ENCODE measurements around the gene RALGAPA2. TPM values are rescaled to one million over a fixed set of nuclear protein-coding genes. Genes with fewer than 3 reads are reported as not detected.
A peak's percentile ranks its signal among the peaks of the same experiment; 100 is the strongest.

Gene RALGAPA2
- total RNA-seq, 1 experiment from 2014 or later: 9.5 TPM

DNA sequence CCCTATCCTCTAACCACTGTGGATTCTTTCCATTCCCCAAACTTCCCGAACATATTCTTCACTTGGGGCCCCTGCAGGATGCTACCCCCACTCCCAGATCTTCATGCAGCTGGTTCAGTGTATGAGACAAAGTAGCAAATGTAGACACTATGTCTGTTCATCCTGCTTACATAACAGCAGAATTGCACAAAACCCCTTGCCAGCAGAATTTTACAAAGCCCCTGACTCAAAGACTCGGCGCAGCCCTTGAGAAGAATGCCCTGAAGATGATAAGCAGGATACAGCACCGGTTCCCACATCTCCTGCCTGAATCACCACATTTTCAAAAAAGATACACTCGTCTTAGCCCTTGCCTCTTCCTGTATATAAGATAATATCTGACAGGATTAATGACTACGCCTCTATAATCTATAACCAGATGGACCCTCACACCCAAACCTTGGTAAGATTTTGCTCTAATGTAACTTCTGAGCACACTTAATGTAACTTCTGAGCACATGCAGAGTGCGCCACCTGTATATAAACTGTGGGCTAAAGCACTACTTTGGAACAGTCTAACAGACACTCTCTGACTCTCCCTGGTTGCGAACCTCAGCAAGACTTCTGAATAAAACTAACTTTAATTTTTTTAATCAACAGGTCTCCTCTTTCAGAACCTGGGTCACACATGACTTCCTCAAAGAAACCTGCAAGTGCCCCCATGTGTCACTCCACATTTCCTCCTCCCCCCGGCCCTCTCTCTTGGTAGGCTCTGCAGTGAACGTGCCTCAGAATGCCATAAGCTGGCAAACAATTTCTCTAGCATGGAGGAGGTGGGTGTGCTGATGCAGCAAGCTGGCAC is 28.7 kb downstream of the RALGAPA2 start:
- no peak for DNase-seq (ENCODE audit: low read depth)

DNA sequence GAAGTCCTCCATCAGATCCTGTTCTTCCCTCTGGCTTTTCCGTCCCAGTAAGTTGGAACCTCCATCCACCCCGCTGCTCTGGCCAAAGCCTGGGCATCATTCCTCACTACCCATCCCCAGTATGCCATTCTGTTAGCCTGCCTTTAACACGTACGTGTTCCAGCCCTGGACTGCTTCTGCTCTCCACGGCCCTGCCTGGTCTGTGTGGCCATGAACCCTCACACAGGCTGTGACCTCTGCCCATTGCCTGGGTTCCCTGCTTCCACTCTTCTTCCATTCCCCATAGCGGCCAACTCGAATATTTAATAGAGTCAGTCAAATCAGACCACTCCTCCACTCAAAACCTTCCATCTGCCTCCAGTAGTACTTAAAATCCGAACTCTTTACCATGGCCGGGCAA is 29.4 kb downstream of the RALGAPA2 start:
- DNase-seq (ENCODE audit: low read depth): no peak

DNA sequence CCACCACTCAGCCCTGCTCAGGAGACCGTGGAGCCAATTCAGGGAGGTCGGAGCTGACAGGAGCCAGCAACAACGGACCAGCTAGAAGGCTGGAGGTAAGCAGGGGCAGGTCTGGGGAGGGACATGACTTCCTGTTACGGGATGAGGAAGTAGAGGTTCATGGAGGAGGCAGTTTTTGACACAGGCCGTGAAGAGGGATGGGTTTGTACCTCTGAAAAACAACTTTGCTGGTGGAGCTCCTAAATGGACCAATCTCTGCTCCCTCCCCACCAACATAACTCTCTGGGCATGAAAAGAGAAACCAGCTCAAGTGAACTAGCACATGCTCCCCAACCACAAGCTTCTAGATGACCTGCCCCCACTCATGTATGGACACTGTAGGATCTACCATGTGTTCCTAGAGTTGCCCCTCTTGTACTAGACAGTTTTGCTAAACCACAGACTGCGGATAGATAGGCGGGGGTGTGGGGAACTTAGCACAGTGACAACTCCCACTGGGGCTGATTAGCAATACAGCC is 31.4 kb downstream of the RALGAPA2 start:
- no peak for DNase-seq (ENCODE audit: low read depth)

DNA sequence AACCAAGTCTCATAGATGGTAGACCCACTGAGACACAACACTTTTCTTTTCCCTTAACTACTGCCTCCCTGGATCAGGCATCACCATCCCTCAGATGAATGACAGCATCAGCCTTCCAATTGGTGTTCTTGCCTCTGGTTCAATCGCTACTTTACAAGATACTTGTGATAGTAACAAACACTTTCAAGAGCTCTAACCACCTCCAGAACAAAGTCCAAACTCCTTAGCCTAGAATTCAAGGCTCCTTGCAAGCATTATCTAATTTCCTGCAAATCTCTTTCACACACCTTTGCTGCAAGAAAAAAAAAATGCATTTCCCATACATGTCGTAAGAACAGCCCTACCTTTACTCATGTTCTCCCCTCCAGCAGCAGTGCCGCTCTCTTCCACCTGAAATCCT is 33.1 kb downstream of the RALGAPA2 start:
- no peak for DNase-seq (ENCODE audit: low read depth)

DNA sequence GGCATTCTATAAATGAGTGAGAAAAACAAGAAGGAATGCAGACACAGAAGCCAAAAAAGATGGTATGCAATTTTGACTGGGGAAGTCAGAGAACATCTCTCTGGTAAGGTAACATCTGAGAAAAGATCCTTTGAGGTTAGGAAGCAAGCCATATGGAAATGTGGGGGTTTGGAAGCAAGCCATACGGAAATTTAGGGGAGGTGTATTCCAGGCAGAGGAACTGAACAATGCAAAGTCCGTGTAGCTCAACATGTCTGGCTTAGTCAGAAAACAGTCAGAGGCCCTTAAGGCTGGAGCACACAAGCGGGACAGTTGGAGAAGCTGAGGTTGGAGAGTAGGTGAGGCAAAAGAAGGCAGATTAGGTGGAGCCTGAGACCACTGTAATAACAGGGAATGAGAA is 35.3 kb downstream of the RALGAPA2 start:
- DNase-seq (ENCODE audit: low read depth): peak; percentile 38

DNA sequence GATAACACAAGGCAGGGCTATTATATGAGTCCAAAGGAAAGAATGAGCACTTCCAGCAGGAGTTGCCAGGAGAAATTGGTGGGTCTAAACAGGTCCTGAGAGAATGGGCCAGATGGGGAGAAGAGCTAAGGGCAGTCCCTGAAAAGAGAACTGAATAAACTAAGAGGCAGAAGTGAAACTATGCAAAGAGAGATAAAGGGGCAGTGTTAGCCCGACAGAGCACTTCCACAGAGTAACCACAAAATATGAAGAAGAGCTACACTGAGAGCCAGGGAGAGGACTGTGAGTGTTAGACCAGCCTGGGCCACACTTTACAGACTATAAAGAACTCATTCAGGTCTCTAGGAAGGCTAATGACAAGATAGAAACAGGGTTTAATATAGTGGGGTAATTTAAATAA is 43.8 kb downstream of the RALGAPA2 start:
- no peak for DNase-seq (ENCODE audit: low read depth)

DNA sequence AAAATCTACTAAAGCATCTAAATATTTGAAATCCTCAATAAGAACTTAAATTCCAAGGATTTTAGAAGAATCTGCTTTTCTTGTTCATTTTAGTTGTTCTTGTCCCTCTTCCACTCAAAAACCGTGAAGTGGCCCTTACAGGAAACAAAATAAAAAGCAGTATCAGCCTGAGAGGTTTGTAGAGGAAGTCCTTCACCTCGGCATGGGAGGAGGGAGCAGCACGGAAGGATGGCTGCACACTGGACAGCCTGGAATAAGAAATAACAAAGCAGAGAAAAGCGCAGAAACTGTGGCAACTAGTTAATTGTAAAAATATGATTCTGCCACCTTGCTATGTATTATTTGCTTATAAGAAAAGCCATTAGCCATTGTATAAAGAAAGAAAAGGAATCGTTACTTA is 46.1 kb downstream of the RALGAPA2 start:
- DNase-seq (ENCODE audit: low read depth): no peak

DNA sequence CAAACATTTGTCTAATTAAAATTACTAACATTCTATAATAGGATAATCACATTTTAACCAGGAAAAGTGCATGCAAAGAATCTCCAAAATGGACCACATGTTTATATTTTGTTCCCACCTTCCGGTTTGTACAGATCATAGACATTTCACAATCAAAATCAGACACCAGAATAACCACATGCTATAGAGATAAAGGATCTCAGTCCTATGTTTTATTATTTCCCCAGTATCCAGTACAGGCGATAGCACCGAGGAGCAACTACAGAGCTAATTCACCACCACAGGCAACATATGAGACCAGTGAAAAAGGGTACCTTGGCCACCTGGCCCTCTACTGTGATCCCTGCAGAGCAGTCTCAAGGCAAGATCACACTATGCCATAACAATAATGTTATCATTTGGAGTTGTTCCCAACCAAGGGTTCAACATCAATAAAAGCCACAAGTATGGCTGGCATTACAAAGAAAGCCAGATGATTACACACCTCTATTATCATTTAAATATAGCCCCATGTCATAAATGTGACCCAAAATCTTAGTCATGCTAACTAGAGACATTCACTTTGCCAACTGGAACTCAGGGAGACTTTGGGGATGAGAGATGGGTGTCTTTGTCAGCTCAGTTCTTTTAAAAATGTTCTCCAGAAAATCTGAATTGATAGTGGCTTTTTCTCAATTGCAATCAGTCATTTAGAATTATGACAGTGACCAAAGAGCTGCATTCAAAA is 46.7 kb downstream of the RALGAPA2 start:
- DNase-seq (ENCODE audit: low read depth): peak; percentile 5

DNA sequence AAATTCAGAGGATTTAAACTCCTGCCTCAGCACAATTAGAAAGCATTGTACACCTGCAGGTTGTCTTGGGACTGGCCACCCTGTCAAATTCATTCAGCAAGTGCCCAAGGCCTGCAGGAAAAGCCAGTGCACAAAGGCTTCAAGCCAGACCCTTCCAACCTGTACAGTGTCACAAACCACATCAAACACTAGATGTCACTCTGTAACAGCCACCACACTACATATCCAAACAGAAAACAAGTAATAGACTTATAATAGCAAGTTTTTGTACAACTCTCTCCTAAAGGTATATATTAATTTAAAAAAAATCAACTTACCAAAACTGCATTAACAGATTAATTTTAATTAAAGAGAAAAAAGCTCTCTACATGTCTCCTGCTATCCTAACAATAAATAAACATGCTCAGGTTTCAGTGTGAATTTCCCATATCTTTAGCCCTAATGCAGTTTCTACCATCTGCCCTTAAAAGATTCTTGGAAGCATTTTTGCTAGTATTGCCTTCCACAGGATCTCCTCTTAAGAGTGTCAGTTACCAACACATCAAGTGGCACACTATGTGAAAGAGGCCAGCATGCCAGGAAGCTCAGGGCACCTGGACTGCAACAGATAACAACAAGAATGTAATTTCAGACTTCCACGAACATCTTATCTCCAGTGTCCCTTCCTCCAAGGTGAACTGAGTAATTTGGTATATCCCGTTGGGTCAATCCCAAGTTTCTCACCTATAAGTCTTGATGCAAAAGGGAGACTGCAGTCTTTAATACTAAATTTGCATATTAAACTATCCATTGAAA is 47.5 kb downstream of the RALGAPA2 start:
- peak; percentile 53 for DNase-seq (ENCODE audit: low read depth)

DNA sequence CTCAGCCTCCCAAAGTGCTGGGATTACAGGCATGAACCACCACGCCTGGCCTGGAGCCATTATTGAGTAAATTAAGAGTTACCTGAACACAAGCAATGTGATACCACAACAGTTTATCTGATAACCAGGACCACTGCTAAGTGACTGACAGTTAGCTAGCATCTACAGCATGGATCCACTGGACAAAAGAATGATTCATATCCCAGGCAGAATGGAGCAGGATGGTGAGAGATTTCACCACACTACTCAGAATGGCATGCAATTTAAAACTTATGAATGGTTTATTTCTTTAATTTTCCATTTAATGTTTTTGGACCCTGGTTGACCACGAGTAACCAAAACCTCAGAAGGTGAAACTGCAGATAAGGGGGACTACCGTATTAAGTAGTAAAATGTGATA is 48.6 kb downstream of the RALGAPA2 start:
- DNase-seq (ENCODE audit: low read depth): peak; percentile 15

DNA sequence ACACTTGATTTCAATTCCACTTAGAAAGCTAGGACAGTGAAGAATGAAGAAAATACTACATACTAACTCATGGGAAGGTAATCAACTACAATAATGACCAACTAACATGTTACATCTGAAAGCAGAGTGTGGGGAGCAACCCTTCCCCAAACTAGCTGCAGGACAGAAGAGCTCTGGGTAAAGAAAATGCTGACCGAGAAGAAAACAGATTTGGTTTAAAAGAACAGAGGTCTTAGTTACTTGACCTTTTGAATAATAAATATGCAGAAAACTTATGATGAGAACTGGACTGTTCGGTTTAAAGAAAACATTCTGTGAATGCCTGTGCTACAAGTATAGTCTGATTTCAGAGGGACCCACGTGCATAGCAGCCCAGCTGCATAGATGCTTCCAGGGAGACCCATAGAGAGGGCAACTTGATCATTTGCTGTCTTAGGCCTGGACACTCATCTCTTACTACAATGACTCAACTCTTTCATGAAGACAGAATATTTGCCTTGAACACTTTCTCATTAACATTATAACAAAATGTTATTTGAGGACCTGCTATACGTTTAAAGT is 53.5 kb downstream of the RALGAPA2 start:
- DNase-seq (ENCODE audit: low read depth): no peak

DNA sequence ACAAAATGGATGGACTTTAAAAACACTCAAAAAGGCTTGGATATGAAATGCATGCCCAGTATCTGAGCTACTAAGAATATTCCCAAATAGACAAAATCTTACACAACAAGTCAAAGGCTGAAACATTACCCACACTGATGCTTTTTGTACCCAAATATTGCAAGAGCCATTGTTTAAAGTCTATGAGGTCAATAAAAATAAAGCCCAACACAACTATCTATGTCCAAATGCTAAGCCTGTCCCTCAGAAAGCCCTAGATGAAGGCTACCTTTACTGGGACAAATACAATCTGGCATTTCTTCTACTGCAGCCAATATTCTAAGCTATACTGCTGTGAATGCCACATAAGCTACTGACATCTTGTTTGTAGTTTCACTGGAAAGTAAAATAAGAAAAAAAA is 54.3 kb downstream of the RALGAPA2 start:
- DNase-seq (ENCODE audit: low read depth): no peak

DNA sequence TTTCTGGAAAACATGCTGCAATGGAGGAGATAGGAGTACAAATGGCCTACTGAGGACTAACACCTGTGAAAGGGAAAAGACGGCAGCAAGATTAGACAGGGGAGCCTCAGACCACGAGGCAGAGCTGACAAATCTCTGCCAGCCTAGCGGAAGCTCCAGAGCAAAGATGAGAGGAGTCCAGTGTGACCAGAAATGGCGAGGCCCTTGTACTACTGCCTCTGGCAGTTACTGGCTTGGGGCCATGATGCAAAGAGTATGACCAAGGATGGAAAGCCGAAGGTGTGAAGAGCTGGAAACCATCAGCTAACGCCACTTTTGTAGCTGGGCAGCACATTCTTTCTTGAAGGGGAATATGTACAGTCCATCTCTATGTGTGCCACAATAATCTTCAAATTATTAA is 55.4 kb downstream of the RALGAPA2 start:
- DNase-seq (ENCODE audit: low read depth): no peak

DNA sequence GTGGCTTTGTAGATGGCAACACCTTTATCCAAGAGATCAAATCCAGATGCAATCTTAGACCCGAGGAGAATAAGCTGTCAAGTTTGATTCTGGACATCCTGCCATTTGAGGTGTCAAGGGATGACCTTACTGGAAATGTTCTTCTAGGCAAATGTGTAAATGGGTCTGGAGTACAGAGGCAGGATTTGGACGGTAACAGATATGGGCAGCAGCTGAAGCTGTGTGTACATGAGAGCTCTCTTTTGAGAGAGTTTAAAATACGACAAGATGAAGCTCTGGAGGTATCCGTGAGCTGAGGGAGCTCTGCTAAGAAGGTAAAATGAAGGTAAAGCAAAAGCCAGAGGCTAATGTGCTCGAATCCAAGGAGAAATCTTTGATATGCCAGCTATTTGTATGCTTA is 56.6 kb downstream of the RALGAPA2 start:
- no peak for DNase-seq (ENCODE audit: low read depth)

DNA sequence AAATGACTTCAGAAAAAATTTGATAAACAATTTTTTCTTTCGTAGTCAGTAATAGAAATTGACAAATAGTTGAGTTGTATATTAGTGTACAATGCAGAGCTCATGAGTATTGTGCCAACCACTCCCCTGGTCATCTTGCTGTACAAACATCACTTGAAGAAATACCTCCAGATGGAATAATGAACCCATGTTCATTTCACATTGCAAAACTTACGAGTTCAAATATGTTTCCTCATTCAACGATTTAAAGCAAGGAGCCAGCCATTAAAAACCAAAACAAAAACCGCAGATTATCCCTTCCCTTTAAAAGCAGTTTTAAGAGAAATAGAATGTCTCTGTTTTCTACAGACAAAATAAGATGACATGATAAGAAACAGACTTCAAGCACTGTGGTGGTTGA is 62.5 kb downstream of the RALGAPA2 start:
- DNase-seq (ENCODE audit: low read depth): no peak

DNA sequence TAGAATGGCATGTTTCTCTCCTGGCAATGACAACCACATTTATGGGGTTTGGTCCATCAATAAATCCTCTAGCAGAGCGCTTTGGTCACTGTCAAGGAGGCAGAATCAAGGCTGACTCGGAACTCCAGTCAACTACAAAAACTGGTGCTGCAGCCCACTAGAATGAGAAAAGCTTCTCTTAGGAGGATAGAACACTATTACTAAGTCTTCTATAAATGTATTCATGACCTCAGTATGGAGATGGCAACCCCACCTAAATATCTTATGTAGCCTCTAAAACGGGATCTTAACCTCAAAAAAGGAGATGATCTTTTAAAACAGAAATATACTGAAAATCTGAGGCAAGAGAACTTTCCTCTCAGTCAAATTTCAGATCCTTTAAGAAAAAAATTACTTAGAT is 68.5 kb downstream of the RALGAPA2 start:
- DNase-seq (ENCODE audit: low read depth): no peak

DNA sequence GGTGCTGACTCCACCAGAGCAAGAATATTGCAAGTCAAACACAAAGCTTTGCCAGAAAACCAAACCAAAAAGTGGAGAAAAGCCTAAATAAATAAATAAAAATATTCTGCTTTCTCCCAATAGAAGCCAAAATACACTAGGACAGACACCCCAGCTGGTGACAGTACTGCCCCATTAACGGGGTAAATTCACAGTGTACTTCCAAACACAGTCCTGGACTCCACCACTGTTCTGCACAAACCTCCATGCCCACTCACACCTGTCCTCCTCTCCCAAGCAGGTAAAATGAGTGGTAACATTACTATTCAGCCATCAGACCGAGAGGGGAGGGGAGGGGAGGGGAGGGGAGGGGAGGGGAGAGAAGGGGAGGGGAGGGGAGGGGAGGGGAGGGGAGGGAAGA is 70.7 kb downstream of the RALGAPA2 start:
- no peak for DNase-seq (ENCODE audit: low read depth)

DNA sequence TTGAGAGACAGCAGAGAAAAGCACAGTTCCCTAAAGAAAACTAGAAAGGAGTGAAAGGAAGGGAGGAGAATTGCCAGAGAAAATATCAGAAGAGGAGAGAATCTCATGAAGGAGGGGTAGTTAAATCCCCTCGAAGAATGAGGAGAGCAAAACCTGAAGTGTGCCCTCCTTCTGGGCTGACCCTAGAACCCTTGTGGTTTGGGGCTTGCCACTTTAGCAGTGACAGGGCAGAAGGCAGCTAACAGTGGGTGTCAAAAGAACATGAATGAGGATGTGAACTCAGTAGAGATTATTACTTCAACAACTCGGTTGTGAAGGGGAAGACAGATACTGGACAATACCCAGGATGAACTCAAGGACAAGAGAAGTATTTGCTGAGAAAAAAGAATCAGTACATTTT is 73.6 kb downstream of the RALGAPA2 start:
- no peak for DNase-seq (ENCODE audit: low read depth)

DNA sequence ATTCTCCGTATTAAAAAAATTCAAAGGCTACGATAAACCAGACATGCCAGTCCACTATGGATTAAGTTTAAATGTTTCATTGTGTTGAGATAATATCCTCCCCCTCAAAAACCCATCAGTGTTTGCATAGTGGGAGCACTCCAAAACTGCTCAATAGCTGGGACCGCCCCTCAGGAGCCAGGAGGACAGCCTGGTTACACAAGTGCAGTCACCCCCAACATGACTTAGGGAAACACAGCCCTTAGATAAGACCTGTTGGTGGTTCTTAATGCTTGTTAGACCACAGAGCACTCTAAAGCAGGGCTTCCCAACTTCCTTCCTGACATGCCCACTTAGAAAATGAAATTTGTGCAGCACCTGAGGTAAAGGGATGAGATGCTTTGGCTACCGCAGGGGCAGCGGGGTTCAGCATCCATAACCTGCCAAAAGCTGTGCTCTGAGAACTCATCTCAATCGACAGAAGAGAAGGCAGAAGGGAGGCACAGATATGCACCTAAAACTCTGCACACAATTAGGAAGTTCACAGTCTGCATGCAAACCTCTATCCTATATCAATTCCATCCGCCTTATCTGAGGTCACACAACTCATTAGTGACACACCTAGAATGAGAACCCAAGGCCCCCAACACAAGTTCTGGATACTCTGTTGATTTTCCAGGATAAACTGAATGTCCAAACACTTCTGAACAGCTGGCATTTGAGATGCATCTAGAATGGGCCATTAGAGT is 74.3 kb downstream of the RALGAPA2 start:
- DNase-seq (ENCODE audit: low read depth): no peak

DNA sequence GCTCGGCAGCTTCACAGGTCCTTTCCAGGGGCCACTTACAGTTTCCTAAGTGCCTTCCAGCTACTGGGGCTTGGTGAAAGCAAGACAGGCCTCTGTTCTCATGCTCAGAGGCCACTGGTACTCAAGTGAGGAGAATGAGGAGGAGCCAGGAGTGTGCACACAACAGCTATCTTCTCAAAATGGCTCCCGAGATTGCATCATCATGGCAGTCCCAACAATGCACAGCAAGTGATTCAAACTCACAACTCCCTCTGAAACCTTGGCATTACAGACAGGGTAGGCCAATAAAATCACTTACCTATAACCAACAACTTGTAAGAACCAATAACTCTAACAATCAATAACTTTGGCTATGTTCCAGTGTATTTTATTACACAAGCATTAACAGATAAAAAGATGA is 77.4 kb downstream of the RALGAPA2 start:
- no peak for DNase-seq (ENCODE audit: low read depth)

DNA sequence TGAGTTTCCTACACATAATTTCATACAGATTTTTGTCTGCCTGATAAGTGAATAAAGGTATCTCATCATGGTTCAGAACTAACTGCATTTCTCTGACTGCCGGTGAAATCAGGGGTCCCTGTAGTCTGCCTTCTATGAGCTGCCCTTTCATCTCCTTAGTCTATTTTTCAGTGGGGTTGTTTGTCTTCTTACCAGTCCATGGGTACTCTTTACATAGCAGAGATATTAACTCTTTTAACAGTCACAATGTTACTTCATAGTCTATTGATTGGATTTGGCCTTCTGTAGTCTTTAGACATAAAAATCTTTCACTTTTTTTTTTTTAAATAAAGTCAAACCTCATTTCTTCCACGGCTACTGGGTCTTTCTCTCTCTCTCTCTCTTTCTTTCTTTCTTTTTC is 79.8 kb downstream of the RALGAPA2 start:
- no peak for DNase-seq (ENCODE audit: low read depth)

Measured in M059J (cell line).